ENCODE results near the gene PRR35. TPM values are rescaled to one million over a fixed set of nuclear protein-coding genes. Genes with fewer than 3 reads are reported as not detected.

PRR35 gene
- total RNA-seq, 2 donors from 2014 or later, result not detected

- 78 to 82% methylated on average over 11 to 43 of the region's 51 CpGs for WGBS, 2 donors
- intact Hi-C loops (cut with DNase I), result no loop called here
- H3K27me3 ChIP-seq, result no peaks in the 10 kb centered on the region
- H3K4me1 ChIP-seq, result peaks cover 24% of the 10 kb centered on the region
- H3K27ac ChIP-seq, result no peak overlapping the region
- no peaks in the 10 kb centered on the region for H3K9me3 ChIP-seq
- DNase-seq (no peak), ATAC-seq (no peak)
- TF ChIP-seq CTCF (IDR thresholded peaks at IDR 0.05) (no peak), POLR2A (IDR thresholded peaks at IDR 0.05) (no peak)
- H3K4me3 ChIP-seq, result no peak overlapping the region
- peaks cover 0 to under 1% of the 10 kb centered on the region in 2 donors for H3K36me3 ChIP-seq (replicated peaks in 1 of 2; ENCODE audit: insufficient read depth in 1 of 2, low read depth in 2 of 2)
These were observed 16.7 kb upstream of the PRR35 start for GRCh38 chr16:543301-544164.

DNA sequence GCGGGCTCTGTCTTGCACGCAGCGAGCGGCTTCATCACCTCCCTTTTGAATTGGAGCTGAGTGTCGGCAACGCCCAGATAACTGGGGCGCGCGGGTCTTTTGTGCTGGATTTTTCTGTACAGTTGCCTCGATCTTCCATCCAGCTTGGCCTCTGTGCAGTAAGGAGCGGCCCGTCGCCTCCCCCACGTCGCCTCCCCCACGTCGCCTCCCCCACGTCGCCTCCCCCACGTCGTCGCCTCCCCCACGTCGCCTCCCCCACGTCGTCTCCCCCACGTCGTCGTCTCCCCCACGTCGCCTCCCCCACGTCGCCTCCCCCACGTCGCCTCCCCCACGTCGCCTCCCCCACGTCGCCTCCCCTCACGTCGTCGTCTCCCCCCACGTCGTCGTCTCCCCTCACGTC, 15.7 kb upstream of the PRR35 start:
- H3K27ac ChIP-seq, result no peak overlapping the region
- no peaks in the 10 kb centered on the region for H3K9me3 ChIP-seq
- DNase-seq (no peak), ATAC-seq (no peak)
- 94 to 98% methylated on average over 30 to 36 of the region's 46 CpGs for WGBS, 2 donors
- no peak overlapping the region for H3K4me3 ChIP-seq
- no peak for TF ChIP-seq POLR2A (IDR thresholded peaks at IDR 0.05)
- TF ChIP-seq CTCF (IDR thresholded peaks at IDR 0.05), result no peak
- H3K4me1 ChIP-seq, result peaks cover 18% of the 10 kb centered on the region
- intact Hi-C loops (cut with DNase I), result no loop called here
- H3K27me3 ChIP-seq, result no peaks in the 10 kb centered on the region
- peaks cover 0 to 2% of the 10 kb centered on the region in 2 donors for H3K36me3 ChIP-seq (replicated peaks in 1 of 2; ENCODE audit: insufficient read depth in 1 of 2, low read depth in 2 of 2)

DNA sequence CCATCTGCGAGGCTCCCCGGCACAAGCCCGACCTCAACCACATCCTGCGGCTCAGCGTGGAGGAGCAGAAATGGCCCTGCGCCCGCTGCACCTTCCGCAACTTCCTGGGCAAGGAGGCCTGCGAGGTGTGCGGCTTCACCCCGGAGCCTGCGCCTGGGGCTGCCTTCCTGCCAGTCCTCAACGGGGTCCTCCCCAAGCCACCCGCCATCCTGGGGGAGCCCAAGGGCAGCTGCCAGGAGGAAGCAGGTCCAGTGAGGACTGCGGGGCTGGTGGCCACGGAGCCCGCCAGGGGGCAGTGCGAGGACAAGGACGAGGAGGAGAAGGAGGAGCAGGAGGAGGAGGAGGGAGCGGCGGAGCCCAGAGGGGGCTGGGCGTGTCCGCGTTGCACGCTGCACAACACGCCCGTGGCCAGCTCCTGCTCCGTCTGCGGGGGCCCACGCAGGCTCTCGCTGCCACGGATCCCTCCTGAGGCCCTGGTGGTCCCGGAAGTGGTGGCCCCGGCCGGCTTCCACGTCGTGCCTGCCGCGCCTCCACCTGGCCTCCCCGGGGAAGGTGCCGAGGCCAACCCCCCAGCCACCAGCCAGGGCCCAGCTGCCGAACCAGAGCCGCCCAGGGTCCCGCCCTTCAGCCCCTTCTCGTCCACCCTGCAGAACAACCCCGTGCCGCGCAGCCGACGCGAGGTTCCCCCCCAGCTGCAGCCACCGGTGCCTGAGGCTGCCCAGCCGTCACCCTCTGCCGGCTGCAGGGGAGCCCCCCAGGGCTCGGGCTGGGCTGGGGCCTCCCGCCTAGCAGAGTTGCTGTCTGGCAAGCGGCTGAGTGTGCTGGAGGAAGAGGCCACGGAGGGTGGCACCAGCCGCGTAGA, 13.1 kb upstream of the PRR35 start:
- Histone ChIP-seq H3K27me3 (no peaks in the 10 kb centered on the region), H3K36me3 (replicated peaks in 1 of 2; ENCODE audit: insufficient read depth in 1 of 2, low read depth in 2 of 2) (peaks cover 4 to 9% of the 10 kb centered on the region in 2 donors), H3K4me1 (no peaks in the 10 kb centered on the region), H3K27ac (no peak overlapping the region), H3K9me3 (no peaks in the 10 kb centered on the region), H3K4me3 (no peak overlapping the region)
- ATAC-seq, result peak; percentile 62
- DNase-seq, result peak; percentile 60 to 74 (median 72)
- TF ChIP-seq CTCF (IDR thresholded peaks at IDR 0.05) (peak; percentile 21 to 58 (median 53)), POLR2A (IDR thresholded peaks at IDR 0.05) (no peak)
- intact Hi-C loops (cut with DNase I), result no loop called here
- WGBS, 2 donors, result 62 to 89% methylated on average over 46 to 56 of the region's 60 CpGs

DNA sequence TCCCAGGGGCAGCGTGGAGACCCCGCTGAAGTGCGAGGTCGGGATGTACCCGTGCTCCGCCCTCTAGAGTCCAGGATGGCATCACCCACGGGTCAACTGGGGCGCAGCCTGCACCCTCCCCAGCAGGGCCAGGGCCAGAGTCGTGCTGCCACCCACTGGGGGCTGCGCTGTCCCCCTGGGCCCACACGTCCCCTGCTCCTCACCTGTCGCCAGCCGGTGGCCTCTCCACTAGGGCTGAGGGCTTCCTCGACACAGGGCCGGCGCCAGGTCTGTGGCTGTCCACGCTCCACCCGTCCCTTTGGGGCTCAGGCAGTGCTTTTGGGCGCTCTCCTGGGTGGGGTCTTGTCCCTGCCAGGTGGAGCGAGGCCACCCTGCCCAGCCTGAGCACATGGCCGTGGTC, 11.6 kb upstream of the PRR35 start:
- H3K27ac ChIP-seq, result no peak overlapping the region
- H3K36me3 ChIP-seq (replicated peaks in 1 of 2; ENCODE audit: insufficient read depth in 1 of 2, low read depth in 2 of 2), result peaks cover 4 to 9% of the 10 kb centered on the region in 2 donors
- H3K9me3 ChIP-seq, result no peaks in the 10 kb centered on the region
- H3K4me3 ChIP-seq, result no peak overlapping the region
- ATAC-seq (no peak), DNase-seq (no peak)
- no peaks in the 10 kb centered on the region for H3K27me3 ChIP-seq
- intact Hi-C loops (cut with DNase I), result no loop called here
- 92 to 100% methylated on average over 5 to 20 of the region's 21 CpGs for WGBS, 2 donors
- TF ChIP-seq POLR2A (IDR thresholded peaks at IDR 0.05), result no peak
- no peak for TF ChIP-seq CTCF (IDR thresholded peaks at IDR 0.05)
- H3K4me1 ChIP-seq, result no peaks in the 10 kb centered on the region
